ENCODE results near the gene GSS.

DNA sequence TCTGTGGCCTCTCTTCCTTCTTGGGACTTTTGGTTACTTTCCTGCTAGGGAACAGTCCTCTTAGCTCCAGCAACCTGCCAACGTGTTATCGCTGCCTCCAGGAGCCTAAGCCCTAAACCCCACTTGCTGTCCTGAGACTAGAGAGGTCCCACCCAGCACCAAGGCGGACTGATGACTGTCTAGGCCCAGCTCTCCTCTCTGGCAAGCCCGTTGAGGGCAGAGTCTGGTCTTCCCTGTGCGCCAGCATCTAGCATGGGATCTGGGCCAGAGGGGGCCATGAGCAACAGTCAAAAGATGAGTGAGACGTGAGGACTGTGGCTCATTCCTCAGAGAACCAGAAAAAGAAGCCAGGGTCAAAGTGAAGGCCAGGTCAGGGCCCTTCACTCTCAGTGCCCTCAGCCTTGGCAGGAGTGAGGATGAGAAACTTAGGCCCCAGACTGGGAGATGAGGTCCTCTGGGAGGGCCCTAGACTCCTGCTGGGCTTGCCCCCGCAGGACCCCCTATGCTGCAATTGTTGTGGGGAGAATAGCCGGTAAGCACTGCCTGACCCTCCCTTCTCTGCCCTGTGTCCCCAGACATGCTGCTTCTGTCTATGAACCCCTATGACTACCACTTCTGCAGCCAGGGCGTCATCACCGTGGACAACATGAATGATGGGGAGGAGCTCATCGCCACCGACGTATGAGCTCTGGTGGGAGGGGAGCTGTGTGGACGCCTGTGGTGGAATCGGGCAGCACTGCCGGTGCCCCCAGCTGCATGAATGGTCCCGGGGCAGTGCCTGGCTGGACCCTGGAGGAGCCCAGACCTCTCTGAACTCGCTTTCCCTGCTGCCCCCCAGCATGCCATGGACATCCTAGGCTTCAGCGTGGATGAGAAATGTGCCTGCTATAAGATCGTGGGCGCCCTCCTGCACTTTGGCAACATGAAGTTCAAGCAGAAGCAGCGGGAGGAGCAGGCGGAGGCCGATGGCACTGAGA, 31.0 kb upstream of the GSS start:
- TF ChIP-seq EP300 (IDR thresholded peaks at IDR 0.05): no peak
- TF ChIP-seq, protein P1, sequence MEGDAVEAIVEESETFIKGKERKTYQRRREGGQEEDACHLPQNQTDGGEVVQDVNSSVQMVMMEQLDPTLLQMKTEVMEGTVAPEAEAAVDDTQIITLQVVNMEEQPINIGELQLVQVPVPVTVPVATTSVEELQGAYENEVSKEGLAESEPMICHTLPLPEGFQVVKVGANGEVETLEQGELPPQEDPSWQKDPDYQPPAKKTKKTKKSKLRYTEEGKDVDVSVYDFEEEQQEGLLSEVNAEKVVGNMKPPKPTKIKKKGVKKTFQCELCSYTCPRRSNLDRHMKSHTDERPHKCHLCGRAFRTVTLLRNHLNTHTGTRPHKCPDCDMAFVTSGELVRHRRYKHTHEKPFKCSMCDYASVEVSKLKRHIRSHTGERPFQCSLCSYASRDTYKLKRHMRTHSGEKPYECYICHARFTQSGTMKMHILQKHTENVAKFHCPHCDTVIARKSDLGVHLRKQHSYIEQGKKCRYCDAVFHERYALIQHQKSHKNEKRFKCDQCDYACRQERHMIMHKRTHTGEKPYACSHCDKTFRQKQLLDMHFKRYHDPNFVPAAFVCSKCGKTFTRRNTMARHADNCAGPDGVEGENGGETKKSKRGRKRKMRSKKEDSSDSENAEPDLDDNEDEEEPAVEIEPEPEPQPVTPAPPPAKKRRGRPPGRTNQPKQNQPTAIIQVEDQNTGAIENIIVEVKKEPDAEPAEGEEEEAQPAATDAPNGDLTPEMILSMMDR (IDR thresholded peaks at IDR 0.05): no peak
